Glomerular visceral epithelial cell (primary cell): ENCODE data around the gene ZNF747.
"Not testable (repeated sequence)": the region's sequence is repeated elsewhere in the genome, so short reads cannot be mapped to it uniquely, and the experiment has no call there.

Experiments used
- DNase-seq: peaks from one replicate; pipeline ENCODE4 v3.0.0-alpha.2; 2016; ENCODE audit errors: extremely low spot score

Gene ZNF747

DNA sequence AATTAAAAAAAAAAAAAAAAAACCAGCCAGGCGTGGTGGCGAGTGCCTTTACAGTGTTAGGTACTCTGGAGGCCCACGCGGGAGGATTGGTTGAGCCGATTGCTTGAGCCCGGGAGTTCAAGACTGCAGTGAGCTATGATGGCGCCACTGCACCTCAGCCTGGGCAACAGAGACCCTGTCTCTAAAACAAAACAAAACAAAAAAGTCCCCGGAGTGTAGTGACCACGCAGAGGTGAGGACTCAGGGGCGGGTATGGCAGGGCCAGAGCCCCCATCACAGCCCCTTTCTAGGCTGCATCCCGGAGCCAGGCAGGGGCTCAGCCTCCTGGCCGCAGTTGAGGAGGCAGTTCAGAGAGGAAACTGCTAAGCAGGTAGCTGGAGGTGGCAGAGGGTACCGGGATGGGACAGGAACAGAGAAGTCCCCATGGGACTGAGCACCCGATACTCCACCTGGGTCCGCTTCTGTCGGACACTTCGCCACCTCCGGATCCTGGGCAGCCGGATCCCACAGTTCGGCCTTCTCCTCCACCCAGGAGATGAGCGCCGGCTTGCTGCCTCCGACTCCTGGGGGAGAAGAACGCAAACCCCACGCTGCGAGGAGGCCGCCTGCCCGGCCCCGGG, 800 bp downstream of the ZNF747 start:
- DNase-seq, result no peak

DNA sequence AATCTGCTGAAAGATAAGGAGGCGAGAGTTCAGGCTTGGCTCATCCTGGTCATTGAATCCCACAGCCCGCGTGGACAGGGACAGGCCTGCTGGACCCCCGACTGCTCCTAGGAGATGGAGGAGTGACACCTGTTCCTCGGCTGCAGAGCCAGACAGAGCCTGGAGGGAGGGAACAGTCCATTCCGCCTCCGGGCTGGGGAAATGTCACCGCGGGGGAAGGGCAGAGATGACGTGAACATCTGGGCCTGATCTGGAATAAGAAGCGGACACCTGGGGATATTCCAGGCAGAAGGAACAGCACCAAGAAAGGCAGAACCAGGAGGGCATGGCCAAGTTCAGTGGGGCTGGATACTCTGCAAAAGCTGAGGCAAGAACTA, 1.5 kb downstream of the ZNF747 start:
- DNase-seq, result no peak

DNA sequence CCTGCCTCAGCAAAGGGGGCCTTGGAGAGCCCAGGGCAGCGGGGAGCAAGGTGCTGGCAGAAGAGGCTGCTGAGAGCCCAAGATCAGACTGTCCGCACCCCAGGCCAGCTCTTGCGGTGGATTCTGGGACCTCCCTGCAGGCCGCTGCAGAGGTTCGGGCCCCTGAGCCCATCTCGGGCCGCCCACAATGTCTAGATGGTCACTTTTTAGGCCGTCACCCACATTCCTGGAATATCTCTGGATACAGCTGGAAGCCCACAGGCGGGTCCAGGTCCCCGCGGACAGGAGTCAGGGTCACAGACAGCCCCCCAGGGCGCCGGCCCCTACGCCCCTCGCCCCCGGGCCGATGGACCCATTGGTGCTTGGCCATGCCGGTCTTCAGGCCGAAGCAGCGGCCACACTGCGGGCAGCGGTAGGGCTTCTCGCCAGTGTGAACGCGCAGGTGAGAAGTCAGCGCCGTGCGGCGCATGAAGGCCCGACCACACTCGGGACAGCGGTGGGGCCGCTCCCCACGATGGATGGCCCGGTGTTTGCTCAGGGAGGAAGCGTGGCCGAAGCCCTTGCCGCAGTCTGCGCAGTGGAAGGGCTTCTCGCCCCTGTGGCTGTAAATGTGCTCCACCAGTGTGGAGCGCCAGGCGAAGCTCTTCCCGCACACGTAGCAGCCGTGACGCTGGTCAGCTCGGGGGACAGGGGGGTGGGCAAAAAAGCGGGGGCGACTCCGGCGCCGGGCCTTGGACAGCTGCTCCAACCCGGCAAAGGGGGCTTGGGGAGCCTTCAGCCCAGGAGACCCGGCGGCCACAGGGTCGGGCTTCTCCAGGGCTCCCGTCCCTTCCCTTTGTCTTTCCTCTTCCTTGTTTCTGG, 2.1 kb downstream of the ZNF747 start:
- no peak for DNase-seq

DNA sequence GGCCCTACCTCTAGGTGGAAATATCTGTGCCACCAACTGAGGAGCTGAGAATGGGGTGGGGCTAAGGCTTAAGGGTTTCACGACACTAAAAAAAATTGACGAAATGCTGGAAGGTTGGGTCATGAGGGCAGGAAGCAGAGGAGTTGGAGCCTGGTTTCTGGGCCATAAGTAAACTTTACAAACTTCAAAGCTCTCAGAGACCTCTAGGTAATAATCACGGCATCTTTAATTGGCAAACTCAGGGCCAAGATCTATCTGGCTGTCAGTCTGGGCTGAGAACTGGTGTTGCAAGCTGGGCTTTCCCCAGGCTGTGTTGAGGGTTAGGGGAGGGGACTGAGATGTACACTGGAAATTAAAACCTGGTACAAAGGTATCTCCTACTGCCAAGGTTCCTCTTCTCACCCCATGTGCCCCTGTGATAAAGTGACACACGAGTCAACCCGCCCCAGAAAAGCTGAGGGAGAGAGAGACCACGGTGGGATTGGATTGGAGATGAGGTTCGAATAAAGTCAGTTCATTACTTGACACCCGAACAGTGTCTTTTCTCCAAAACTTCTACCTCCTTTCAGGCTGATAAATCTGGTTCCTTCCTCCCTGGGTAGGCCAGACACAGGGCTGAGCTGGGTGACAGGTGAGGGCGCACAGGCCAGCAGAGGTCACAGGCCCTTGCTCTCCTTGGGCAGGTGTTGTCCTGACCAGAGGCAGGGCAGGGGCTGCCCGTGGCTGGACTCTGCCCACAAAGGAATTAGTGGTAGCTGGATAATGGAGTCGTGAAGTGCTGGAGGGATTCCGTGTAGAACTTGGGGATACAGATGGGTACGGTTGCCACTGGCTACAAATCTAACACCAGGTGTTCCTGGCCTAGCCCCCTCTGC, 4.3 kb downstream of the ZNF747 start:
- no peak for DNase-seq

DNA sequence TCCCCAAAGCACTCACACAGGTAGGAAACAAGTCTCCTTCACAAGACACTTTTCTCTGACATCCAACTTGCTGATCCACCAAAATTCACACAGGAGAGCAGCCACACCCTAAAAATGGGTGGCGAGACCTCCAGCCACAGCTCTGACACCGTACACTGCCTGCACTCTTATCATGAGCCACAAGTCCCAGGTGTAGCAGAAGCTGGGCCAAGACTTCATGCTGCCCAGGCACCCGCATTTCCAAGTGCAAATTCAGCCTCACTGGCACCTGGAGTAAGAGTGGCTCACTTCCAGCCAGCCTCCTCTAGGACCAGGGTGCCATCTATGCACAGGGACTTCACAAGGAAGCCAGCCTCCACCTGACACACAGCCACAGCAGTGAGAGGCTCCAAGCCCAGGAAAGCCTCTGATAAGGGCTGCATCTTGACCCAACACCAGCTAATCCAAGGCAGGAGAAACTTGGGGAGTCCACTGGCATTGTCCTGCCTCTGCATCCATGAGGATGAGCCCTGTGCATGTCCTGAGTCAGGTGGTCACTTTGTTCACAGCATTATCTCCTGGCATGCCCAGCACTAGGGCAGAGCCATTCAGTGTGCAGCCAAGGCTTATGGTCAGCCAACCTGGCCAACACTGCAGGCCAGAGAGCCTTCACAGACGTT, 5.7 kb downstream of the ZNF747 start:
- DNase-seq, result no peak

DNA sequence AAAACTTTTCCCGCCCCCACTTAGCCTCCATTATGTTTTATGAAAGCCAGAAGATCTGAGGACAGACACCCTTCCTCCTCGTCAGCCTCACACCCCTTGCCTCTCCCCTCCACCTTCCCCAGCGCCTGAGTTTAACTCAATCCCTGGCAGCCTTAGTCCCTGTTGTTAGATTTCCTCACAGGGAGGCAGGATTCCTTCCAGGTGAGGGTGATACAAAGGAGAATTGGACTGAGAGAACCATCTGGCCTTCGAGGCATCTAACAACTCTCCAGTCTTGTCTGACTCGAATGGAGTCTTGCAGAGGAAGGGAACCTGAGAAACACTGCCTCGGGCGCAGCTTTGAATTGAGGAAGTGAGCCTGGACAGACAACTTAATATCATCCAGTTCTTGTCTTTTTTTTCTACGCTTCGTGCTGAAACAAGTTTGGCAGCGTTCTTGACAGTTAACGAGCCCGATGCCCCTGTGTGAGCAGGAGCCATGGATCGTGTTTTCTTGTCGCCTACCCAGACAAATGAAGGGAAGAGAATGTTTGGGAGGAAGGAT, 7.0 kb downstream of the ZNF747 start:
- DNase-seq, result no peak

DNA sequence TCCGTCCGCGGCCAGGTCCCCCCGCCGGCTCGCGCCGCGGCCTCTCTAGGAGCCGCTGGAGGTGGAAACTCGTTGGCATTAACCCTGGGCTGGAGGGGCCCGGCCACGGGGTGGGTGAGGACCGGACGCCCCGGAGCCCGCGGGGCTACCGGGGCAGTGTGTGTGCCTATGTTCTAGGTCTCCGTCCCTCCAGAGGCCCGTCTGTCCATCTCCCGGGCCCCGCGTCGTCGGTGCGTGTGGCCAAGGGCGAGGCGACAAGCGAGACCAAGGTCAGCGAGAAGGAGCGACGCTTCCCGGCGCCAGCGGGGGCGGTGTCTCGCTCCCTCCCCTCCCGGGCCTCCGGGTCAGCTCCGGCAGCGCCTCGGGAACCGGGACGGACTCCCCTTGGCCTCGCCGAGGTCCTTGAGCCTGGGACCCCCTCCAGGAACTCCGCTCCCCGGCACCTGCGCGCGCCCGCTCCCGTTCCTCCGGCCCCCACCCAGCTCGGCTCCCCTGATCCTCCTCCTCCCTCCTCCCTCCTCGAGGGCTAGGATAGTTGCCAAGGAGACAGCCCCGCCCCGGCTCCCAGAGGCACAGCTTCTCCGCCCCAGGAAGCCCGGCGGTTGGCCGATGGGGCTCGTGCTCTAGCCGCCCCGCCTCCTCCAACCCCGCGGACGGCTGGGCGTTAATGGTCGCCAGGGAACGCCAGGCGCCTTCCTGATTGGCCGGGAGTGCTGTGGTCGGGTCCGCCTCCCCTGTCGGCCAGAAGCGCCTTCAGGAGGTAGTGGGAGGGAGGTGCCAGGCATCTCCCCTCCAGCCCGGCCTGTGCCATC, 7.6 kb downstream of the ZNF747 start:
- peak; percentile 97 for DNase-seq

DNA sequence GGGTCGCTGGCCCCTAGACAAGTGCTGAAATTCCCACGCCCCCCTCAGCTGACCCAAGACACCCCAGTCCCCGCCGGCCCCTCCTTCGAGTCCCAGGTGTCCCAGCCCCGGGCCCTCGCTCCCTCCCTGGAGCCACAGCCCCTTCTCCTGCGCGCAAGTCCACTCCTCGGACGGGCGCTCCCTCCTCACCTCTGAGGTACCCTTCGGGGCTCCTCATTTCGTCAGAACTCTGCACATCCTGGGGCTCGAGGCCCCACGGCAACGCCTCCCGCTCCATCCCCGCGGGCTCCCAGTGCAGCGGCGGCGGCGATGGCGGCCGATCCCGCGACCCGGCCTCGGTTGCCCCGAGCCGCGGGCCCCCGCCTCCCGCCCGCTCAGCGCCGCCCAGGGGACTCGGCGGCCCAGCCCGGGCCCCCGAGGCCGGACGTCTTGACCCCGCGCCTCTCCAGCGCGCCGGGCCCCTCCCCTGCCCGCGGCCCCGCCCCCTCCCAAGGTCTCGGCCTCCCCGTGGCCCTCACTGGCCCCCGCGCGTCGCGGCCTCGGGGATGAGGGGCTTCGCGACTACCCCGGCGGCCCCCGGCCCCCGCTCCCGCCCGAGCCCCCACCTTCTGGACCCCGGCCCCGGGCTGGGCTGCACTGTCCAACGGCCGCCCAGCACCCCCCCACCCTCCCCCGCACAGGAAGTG, 8.4 kb downstream of the ZNF747 start, which contains the start of gene ZNF768:
Gene ZNF768 (minus strand): TSS at position 430 of the 686 bp plus-strand sequence. CDS start 153 bp downstream, at position 277.
- DNase-seq, result no peak

DNA sequence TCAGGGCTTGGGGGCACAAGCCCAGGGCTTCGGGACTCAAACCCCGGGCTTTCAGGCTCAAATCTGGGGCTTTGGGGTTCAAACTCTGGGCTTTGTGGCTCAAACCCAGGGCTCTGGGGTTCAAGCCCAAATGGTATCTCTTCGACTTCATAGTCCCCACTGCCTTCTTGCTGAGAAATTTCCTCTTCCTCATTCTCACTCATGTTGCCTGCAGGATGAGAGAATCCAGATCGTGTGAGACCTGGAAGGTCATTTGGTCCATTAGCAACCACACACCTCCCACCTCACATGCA, 8.9 kb downstream of the ZNF747 start:
- no peak for DNase-seq

DNA sequence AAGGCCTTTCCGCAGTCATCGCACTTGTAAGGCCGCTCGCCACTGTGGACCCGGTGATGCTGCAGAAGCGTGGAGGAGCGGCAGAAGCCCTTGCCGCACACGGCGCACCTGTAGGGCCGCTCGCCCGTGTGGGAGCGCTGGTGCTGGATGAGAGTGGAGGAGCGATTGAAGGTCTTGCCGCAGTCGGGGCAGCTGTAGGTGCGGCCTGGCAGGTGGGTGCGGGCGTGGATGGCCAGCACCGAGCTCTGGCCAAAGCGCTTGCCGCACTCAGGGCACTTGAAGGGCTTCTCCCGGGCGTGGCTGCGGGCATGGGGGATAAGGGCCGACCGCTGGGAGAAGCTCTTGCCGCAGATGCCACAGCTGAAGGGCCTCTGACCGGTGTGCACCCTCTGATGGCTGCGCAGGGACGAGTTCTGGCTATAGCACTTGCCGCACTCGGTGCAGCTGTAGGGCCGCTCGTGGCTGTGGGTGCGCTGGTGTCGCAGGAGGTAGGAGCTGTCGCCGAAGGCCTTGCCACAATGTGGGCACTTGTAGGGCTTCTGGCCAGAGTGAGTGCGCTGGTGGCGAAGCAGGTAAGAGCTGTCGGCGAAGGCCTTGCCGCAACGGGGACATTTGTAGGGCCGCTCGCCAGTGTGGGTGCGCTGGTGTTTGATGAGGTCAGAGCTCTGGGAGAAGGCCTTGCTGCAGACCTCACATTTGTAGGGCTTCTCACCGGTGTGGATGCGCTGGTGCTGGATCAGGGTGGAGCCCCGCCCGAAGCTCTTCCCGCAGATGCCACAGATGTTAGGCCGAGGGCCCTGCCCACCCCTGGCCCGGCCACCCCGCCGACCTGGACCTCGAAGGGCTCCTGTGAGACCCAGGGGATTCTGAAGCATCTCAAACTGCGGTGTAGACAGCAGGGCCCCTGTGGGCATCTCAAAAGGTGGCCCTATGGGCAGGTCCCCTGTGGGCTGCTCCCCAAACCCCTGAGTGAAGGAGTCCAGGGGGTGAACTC, 9.8 kb downstream of the ZNF747 start:
- DNase-seq, result no peak

DNA sequence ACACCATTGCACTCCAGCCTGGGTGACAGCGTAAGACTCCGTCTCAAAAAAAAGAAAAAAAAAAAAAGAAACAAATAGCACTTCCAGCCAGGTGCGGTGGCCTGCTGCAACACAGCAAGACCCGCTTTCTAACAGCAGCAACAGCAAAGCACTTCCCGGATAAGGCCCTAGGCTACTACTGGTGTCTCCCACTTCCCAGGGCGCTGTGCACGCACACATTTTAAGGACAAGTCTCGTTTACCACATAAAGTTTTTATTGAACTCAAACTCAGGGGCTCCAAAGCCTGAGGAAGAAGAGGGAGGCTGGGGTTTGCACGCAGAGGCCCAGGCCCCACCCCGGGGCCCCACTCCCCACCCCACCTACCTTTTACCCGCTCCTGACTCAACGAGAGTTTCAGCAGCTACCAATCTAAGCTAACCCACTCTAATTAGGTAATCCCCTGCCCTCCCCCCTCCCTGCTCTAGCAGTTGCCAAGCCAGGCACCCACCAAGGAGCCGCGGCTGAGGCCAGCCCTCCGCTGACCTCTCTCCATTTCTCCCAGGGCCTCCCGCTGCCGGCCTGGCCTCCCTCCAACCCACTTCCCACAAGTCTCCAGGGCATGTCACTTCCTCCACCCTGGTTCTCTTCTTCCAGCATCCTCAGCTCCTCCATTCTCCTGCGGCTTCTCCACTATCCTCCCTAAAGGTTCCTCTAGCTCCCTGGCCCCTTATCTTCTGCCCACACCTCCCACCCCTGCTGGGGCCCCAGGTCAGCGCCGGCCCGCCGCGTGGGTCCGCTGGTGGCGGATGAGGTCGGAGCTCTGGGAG, 10.7 kb downstream of the ZNF747 start:
- no peak for DNase-seq

DNA sequence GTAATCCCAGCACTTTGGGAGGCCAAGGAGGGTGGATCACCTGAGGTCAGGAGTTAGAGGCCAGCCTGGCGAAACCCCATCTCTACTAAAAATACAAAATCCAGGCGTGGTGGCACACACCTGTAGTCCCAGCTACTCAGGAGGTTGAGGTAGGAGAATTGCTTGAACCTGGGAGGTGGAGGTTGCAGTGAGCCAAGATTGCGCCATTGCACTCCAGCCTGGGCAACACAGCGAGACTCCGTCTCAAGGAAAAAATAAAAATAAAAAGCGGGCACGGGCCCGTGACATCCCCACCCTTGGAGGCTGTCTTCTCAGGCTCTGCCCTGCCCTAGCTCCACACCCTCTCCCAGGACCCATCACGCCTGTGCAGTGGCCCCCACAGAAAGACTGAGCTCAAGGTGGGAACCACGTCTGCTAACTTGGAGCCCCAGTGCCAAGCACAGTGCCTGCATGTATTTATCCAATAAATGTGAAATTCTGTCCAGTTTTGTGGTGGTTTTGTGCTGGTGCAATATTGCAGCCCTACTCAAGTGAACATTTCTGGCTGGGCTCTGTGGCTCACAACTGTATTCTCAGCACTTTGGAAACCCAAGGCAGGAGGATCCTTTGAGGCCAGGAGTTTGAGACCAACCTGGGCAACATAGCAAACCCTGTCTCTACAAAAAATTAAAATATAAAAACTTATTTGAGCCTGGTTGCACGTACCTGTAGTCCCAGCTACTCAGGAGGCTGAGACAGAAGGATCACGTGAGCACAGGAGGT, 11.8 kb downstream of the ZNF747 start:
- DNase-seq, result not testable (repeated sequence)

DNA sequence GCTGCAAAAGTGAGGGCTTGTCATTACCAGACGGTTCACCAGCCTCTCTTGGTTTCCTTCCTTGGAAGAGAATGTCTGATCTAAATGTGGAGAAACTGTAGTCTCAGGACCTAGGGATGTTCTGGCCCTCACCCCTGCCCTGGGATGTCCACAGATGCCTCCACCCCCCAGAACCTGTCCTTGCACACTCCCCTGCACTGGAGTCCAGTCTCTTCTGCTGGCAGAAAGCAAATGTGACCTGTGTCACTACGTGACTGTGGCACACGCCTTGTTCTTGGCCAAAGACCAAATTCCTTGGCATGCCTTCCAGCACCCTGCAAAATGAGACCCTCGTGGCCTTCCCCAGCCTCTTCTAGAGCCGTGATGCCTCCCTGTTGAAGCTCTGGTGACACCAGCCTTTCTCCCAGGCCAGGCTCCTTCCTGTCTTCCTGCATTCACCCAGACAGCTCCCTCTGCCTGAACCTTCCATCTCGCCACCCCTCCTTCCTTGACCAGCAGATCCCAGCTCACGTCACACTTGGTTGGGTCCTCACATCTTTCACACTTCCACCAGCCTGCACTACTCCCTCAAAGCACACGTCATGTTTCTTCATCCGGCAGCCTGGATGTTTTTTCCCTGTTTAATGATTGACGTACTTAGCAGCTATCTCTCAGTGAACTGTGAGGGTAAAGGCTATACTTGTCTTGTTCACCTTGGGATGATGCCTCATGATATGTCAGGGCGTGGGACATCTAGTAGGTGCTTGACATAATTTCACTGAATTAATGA, 12.6 kb downstream of the ZNF747 start:
- DNase-seq, result peak; percentile 68

DNA sequence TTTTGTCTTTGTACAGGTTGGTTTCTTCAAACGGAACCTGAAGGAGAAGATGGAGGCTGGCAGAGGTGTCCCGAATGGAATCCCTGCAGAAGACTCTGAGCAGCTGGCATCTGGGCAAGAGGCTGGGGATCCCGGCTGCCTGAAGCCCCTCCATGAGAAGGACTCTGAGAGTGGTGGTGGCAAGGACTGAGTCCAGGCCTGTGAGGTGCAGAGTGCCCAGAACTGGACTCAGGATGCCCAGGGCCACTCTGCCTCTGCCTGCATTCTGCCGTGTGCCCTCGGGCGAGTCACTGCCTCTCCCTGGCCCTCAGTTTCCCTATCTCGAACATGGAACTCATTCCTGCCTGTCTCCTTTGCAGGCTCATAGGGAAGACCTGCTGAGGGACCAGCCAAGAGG, 13.2 kb downstream of the ZNF747 start:
- no peak for DNase-seq

DNA sequence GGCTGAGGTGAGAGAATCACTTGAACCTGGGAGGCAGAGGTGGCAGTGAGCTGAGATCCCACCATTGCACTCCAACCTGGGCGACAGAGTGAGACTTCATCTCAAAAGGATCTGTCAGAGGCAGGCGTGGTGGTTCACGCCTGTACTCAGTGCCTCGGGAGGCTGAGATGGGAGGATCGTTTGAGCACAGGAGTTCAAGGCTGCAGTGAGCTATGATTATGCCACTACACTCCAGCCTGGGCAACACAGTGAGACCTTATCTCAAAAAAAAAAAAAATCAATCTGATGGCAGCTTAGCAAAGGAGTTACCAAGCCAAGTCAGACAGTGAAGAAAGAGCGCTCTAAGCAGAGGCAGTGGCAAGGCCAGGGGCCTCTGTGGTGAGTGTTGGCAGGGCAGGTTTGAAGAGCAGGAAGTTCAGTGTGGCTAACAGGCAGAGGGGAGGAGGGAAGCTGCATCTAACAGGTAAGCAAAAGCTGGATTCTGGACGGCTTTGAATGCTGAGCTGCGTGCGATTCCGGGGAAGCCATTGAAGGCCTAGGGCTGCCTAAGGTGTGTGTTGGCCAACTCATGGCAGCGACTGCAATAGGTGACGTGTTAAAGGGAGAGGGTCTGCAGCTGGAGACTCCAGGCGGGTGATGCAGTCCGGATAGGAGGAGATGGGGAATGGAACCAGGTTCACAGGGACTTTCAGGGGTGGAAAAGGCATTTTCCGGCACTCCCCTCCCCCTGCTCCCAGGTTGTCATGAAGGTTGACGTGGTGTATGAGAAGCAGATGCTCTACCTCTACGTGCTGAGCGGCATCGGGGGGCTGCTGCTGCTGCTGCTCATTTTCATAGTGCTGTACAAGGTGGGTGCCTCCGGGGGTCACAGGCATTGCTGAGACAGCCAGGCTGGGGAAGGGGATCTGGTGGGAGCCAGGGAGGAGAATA, 15.3 kb downstream of the ZNF747 start:
- DNase-seq, result no peak

DNA sequence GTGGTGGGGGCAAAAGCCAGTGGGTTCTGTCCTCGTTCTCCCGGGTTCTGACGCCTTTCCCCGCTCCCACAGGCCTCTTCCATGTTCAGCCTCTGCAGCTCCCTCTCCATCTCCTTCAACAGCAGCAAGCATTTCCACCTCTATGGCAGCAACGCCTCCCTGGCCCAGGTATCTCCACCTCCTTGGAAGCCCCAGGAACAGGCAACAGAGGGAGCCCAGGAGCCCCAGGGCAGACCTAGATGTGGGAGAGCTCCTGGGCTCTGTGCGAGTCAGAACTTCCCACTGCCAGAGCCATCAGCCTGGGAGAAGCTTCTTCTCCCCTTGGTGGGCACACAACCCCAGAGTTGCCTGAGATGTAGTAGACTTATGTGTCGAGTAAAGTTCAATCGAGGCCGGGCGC, 16.1 kb downstream of the ZNF747 start:
- DNase-seq, result no peak
